D721Med (cell line): ENCODE data around the gene WDR48.

Experiments
- DNase-seq: peaks from one replicate; pipeline ENCODE4 v3.0.0; 2011; ENCODE audit warnings: low spot score; ENCODE audit not compliant: insufficient read length
- FAIRE-seq: peaks from 2 replicates; lab custom pipeline; 2011; peaks lifted over from hg19 to GRCh38; lab: Jason Lieb, UNC
- TF ChIP-seq, protein P1 (sequence below): IDR thresholded peaks from 2 replicates; pipeline ENCODE4 v1.5.1; 2012; ENCODE audit warnings: mild to moderate bottlenecking, control low read depth; ENCODE audit not compliant: insufficient read depth; ENCODE audit errors: missing control alignments

Gene WDR48

DNA sequence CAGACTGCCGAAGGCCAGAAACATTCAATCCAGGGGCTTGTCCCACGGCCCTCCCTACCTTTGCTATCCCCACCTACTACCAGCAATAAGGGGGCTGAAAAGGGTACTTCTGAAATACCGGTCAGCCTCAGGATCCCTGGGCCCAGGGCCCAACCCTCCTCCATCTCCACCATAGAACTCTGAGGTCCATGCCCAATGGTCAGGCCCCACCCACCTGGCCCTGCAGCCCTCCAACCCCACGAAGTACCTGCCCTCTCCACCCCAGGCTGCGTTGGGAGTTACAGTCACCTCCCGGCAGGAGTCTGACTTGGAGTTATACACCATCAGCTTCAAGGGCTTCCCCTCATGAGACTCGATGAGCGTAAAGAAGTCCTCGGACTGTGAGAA lies 48.7 kb downstream of the WDR48 start:
- FAIRE-seq = no peak
- DNase-seq = no peak
- TF ChIP-seq, protein P1, sequence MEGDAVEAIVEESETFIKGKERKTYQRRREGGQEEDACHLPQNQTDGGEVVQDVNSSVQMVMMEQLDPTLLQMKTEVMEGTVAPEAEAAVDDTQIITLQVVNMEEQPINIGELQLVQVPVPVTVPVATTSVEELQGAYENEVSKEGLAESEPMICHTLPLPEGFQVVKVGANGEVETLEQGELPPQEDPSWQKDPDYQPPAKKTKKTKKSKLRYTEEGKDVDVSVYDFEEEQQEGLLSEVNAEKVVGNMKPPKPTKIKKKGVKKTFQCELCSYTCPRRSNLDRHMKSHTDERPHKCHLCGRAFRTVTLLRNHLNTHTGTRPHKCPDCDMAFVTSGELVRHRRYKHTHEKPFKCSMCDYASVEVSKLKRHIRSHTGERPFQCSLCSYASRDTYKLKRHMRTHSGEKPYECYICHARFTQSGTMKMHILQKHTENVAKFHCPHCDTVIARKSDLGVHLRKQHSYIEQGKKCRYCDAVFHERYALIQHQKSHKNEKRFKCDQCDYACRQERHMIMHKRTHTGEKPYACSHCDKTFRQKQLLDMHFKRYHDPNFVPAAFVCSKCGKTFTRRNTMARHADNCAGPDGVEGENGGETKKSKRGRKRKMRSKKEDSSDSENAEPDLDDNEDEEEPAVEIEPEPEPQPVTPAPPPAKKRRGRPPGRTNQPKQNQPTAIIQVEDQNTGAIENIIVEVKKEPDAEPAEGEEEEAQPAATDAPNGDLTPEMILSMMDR = no peak

DNA sequence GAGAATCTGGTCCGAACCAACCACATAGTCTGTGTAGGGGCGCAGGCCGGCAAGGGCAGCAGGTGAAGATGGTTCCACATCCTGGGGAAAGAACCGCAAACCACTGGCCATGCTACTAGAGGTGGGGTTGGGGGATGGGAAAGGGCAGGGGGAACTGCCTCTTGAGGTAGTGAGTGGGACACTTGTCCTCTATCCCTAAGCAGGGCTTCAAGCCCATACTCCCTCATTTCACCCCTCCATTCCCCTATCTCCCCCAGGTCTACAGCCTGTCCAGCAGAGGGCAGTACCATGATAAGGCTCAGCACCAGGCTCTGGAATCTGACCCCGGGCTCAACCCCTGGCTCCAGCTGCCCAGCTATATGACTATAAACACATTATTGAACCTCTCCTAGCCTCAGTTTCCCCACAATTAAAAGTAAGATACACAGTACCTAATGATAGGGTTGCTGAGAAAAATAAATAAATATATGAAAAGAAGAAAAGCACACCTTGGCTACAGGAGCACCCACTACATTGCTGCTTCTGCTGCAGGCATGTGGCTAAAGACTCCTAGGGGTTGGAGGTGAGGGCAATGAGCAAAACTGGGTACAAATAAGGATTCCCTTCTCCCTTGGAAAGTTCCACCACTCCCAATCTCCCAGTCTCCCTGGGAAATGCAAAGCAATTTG lies 49.3 kb downstream of the WDR48 start:
- TF ChIP-seq, protein P1 = peak; percentile 60
- DNase-seq (peak; percentile 88), FAIRE-seq (no peak)

DNA sequence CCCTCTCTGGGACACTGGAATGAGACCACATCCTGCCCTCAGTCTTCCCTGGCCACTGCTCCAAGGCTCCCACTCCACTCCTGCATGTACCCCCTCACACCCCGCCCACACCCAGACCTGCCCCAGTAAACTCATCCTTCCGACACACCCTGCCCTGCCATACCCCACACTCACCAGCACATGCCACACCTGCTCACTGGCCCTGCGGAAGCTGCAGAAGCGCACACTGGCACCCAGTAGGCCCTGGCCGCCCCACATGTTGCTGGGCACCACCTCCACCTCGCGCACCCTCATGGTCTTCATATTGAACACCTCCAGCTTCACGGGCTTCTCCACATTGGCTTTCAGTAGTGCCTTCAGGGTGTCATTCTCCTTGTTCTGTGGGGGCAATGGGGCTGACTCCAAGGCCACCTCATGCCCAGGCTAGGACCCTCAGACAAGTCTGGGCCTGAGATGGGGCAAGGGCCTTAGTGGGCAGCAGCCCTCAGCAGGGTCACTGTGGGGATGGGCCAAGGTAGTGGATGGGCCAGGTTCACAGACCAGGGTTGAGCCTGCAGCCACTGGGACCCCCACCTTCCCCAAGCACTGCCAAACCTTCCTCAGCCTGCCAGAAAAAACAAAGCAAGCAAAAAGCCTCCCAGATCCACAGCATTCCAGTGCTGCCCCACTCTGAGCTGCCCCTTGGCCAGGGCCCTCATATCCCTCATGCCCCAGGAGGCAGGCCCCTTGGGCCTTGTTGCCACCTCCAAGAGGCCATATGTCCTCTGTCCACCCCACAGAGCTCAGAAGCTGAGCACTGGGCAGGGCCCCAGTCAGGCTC lies 50.9 kb downstream of the WDR48 start:
- FAIRE-seq (no peak), DNase-seq (no peak)
- TF ChIP-seq, protein P1 = no peak

DNA sequence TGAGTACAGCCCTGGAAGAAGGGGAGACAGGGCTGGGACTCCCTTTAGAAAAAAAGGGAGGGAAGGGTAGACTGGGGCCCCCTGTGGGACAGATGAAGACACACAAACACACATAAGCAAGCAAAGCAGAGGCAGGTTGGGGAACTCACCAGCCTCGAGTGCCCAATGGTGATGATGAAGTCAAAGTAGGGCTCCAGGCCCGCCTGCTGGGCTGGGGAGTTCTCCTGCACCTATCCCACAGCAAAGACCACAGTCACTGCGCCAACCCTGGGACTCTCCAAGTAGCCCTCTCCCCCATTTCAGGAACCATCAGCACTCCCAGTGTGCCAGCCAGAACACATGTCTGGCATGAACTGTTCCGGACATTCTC lies 51.5 kb downstream of the WDR48 start:
- FAIRE-seq (no peak), DNase-seq (no peak)
- TF ChIP-seq, protein P1 = no peak

DNA sequence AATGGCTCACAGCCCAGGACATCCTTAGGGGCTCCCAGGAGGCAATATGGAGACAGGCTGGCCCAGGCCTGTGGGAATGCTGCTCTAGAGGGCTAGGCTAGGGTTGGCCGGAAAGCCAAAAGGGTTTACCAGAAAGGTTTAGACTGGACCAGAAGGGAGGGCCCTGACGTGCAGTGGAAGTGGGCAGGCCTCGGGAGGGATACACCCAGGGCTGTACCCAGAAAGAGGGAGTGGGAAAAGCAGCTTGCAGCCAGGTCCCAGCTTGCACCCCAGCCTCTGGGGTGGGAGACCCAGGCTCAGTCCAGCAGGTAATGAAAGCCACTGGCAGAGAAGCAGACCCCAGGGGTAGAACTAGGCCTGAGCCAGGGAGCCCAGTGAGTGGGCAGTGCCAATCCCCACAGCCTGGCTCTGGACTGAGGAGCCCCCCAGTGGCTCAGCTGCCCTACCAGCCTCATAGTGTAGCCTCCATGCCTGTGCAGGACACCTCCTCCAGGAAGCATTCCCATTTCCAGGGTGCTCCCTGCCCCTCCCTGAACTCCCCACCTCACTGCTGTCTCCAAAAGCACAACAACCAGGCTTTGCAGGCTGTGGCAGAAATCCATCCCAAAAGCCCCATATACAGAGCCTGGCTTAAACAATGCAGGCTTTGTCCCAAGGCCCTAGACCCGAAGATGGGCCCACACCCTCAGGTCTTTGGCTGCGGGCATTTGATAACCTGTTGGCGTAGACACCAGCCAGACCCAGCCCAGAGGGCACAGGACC lies 52.2 kb downstream of the WDR48 start:
- TF ChIP-seq, protein P1 = no peak
- DNase-seq (no peak), FAIRE-seq (no peak)

DNA sequence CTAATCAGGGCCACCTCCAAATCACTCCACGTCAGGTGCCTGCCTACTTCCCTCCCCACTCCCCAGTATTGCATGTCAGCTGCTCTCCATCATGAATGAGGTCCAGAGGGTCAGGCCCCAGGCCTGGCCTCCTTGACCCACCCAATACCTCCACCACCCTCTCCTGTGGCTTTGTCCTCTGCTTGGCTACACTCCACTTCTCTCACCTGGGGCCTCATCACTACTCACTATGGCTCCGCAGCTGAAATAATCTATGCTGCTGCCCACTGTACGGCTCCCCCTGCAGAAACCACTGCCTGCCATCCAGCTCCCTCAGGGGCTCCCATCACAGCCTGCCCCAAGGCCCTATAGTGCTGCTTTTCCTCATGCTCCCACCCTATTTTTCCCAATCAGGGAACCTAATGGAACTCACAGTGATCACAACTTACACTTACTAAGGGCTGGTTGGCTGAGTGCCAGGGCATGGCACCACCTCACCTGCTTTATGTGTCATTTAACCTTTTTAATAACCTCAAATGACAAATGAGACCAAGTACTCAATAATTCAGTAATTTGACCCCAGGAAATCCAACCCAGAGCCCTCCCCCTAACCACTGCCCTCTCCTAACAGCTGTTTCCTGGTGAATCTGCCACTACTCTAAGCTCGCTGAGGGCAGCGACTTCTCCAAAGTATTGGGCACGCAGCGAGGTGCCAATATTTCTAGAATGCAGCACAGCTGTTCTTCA lies 53.3 kb downstream of the WDR48 start:
- DNase-seq = no peak
- no peak for FAIRE-seq
- TF ChIP-seq, protein P1 = no peak
